ENCODE results near the gene BDH1.

The BDH1 gene

GRCh38 chr3:197542741-197543454 is 12.9 kb downstream of the BDH1 start:
- intact Hi-C loops (cut with DNase I; ENCODE audit: low total_unique reads) = no loop called here
- Histone ChIP-seq H3K36me3 (peaks cover 0 to 19% (median 0%) of the 10 kb centered on the region in 3 donors), H3K4me1 (peaks cover 0 to 10% (median 0%) of the 10 kb centered on the region in 4 donors), H3K27me3 (no peaks in the 10 kb centered on the region), H3K27ac (no peak overlapping the region), H3K4me3 (no peak overlapping the region), H3K9me3 (no peaks in the 10 kb centered on the region)
- DNase-seq = peak in 1 of 2 donors; percentile 59
- no peak for TF ChIP-seq CTCF (IDR thresholded peaks at IDR 0.05)

DNA sequence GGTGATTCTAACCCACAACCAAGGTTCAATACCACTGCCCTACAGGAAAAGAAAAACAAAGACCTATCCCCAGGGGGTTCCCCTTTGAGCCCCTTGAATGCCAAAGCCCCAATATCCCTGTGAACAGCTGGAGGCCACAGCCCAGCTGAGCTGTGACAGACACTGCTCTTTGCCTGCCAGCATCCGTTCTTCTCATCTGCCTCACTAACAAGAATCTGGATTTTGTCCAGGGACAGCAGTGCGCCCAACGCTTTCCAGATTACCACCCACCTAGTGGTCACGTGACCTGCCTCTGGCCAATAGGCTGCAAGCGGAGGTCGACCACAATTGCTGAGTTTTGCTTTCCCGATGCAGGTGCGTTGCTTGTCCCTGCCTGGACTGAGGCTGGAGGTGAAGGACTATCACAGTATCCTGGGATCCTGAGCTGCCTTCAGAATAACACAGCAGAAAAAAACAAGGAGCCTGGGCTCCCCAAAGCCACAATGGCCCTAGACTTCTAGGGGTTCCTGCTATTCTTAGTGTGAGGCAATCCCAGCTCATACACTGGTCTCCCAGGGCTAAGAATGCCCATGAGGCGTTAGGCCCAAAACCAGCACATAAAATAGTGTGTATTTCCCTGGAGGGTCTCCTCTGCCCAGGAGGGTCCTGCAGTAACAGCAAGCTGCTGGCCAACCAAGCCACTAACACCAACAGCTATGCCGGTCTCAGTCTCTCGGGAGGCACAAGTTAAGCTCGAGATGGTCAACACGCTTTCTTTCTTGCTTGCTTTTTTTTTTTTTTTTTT is 13.8 kb downstream of the BDH1 start:
- Histone ChIP-seq H3K36me3 (peaks cover 0 to 19% (median 0%) of the 10 kb centered on the region in 3 donors), H3K4me3 (no peak overlapping the region), H3K4me1 (peaks cover 0 to 6% (median 0%) of the 10 kb centered on the region in 4 donors), H3K9me3 (no peaks in the 10 kb centered on the region), H3K27me3 (no peaks in the 10 kb centered on the region), H3K27ac (no peak overlapping the region)
- TF ChIP-seq CTCF (IDR thresholded peaks at IDR 0.05) = no peak
- intact Hi-C loops (cut with DNase I; ENCODE audit: low total_unique reads) = no loop called here
- DNase-seq = no peak

DNA sequence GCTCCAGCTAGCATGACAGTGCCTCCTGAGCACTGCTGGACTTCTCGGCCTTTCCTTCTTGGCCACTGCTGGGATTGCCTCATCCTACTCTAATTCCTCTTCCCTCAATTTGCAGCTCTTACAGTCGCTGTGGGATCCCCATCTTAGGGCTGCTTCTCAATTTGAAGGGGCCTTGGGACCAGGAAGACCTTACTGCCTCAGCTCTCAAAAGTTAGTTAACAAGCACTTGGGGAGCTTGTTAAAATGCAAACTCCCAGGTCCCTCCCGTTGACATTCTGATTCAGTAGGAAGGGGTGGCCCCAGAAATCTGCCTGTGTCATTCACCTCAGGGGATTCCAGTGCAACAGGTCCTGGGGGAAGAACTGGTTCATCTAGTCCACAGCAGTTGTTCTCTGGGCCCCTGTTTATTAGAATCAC is 14.8 kb downstream of the BDH1 start:
- no peak for DNase-seq
- Histone ChIP-seq H3K27me3 (no peaks in the 10 kb centered on the region), H3K36me3 (peaks cover 0 to 17% (median 0%) of the 10 kb centered on the region in 3 donors), H3K9me3 (no peaks in the 10 kb centered on the region), H3K4me1 (peaks cover 0 to 6% (median 0%) of the 10 kb centered on the region in 4 donors), H3K4me3 (no peak overlapping the region), H3K27ac (no peak overlapping the region)
- TF ChIP-seq CTCF (IDR thresholded peaks at IDR 0.05) = no peak
- intact Hi-C loops (cut with DNase I; ENCODE audit: low total_unique reads) = no loop called here

- Histone ChIP-seq H3K27ac (no peak overlapping the region), H3K4me3 (no peak overlapping the region), H3K4me1 (peaks cover 0 to 6% (median 0%) of the 10 kb centered on the region in 4 donors), H3K9me3 (no peaks in the 10 kb centered on the region), H3K27me3 (no peaks in the 10 kb centered on the region), H3K36me3 (peaks cover 0 to 9% (median 0%) of the 10 kb centered on the region in 3 donors)
- DNase-seq = no peak
- intact Hi-C loops (cut with DNase I; ENCODE audit: low total_unique reads) = no loop called here
- TF ChIP-seq CTCF (IDR thresholded peaks at IDR 0.05) = no peak
These were observed 16.1 kb downstream of the BDH1 start for GRCh38 chr3:197539651-197540051.

GRCh38 chr3:197533927-197534725 is 21.6 kb downstream of the BDH1 start:
- H3K4me3 ChIP-seq = no peak overlapping the region
- no peaks in the 10 kb centered on the region for H3K4me1 ChIP-seq
- H3K27ac ChIP-seq = no peak overlapping the region
- H3K9me3 ChIP-seq = no peaks in the 10 kb centered on the region
- no peak for TF ChIP-seq CTCF (IDR thresholded peaks at IDR 0.05)
- intact Hi-C loops (cut with DNase I; ENCODE audit: low total_unique reads) = no loop called here
- no peak for DNase-seq
- no peaks in the 10 kb centered on the region for H3K36me3 ChIP-seq
- no peaks in the 10 kb centered on the region for H3K27me3 ChIP-seq
